GM18867 (cell line): ENCODE data around the gene USP47.

ENCODE experiments used
- ATAC-seq: cut with Tn5 transposase; IDR thresholded peaks from one replicate; pipeline ENCODE4 v1.9.1; 2021; ENCODE audit warnings: mild to moderate bottlenecking, moderate library complexity; ENCODE audit not compliant: unreplicated experiment

USP47 gene

GRCh38 chr11:11862999-11863398 lies 21.2 kb downstream of the USP47 start:
- no peak for ATAC-seq

GRCh38 chr11:11864332-11864731 lies 22.6 kb downstream of the USP47 start:
- no peak for ATAC-seq

GRCh38 chr11:11864803-11865202 lies 23.0 kb downstream of the USP47 start:
- ATAC-seq, result no peak

- ATAC-seq, result no peak
These were observed 23.7 kb downstream of the USP47 start for GRCh38 chr11:11865449-11865848.

DNA sequence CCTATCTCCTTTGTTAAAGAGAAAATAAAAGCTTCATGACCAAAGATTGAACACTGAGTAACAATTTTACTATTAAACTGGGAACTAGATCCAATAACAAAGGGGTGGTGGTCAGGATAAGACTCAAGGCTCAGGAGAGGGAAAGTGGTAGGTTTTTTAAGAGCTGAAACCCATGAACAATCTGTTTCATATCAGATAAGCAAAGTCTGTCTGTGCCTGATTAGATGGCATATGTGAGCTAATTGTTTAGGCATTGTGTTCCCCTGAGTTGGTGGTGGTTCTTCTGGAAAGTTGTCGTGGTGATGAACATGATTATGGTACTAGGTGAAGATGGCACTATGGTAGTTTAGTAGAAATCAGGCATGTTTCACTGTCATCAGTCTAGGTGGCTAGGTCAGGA lies 24.4 kb downstream of the USP47 start:
- ATAC-seq, result no peak

- no peak for ATAC-seq
These were observed 25.9 kb downstream of the USP47 start for GRCh38 chr11:11867720-11868119.

DNA sequence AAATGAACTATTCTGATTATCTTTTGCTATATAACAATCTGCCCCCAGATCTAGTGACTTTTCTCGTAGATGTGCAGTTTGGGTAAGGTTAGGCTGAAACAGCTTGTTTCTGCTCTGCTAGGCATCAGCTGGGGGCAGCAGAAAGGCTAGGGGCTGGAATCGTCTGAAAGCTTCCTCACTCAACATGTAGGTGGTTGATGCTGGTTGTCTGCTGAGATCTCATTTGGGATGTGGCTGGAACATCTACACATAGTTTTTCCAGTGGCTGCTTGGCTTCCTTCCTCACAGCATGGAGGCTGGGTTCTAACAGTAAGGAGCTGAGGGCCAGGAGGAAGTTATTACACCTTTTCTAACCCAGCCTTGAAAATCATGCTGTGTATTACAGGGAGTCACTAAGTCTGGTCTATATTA lies 30.2 kb downstream of the USP47 start:
- no peak for ATAC-seq

DNA sequence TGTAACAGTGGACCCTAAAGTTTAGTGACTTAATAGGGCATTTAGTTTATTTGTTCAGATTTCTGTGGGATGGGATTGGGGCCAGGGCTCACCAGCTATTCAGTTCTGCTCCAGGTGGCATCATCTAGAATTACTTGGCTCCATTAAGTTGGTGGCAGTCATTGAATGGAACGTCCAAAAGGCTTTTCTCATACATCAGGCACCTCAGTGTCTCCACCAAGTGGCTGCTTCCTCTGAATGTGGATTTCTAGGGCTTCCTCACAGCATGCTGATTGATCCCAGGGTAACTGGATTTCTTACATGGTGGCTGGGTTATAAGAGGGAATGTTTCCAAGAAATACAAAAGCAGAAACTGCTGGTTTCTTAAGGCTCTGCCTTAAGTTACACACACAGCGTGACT lies 34.7 kb downstream of the USP47 start:
- ATAC-seq, result no peak

GRCh38 chr11:11880179-11880578 lies 38.4 kb downstream of the USP47 start:
- ATAC-seq, result no peak

GRCh38 chr11:11882539-11882938 lies 40.8 kb downstream of the USP47 start:
- ATAC-seq, result no peak

DNA sequence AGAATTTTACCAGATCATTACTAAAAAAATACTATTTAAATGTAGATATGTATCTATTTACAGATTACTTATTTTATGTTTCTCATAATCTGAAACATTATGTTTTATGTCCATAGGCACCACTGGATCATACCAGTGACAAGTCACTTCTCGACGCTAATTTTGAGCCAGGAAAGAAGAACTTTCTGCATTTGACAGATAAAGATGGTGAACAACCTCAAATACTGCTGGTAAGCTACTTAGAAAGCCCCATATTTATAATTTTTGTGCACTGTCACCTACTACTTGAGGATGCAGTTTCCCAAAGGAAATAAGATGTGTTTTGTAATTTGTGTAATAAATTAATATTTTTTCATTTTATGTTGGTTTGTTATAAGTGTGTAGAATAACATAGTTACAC lies 42.6 kb downstream of the USP47 start:
- no peak for ATAC-seq

- peak; percentile 86 for ATAC-seq
These were observed 43.2 kb downstream of the USP47 start for GRCh38 chr11:11884774-11885481.

GRCh38 chr11:11894486-11894885 lies 52.7 kb downstream of the USP47 start:
- ATAC-seq, result no peak

- ATAC-seq, result no peak
These were observed 53.9 kb downstream of the USP47 start for GRCh38 chr11:11895672-11896071.

DNA sequence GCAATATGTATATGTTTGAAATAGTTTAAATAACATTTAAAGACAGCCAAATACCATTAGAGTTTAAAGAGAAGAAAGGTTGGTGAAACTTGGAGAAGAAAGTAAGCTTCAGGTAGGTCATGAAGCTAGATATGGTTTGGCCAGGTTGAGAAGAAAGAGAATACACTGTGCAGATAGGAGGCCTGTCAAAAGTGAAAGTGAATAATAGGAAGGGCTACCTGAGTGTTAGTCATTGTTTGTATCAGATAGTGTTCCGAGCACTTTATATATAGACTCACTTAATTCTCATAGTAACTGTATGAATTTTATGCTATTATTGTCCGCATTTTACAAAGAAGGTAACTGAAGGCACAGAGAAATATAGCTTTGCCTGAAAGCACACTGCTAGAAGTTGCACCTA lies 56.9 kb downstream of the USP47 start:
- no peak for ATAC-seq

DNA sequence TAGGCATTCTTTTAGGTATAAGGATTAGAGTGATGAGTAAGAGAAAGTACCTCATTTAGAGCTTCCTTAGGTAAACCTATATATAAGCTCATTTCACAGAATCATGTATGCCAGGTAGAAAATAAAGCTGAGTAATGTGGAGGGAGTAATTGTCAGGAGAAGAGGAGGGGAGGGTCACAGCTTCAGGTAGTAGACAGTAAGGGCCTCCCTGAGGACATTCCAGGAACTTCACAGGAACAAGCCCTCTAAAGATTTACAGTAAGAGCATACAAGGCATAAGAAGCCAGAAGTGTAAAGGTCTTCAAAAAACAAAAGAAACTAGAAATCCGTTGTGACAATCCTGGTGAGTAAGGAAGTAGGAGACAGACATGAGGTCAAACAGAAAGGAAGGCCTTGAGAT lies 57.6 kb downstream of the USP47 start:
- ATAC-seq, result no peak

GRCh38 chr11:11901929-11902328 lies 60.2 kb downstream of the USP47 start:
- no peak for ATAC-seq

- ATAC-seq, result no peak
These were observed 68.0 kb downstream of the USP47 start for GRCh38 chr11:11909727-11910126.

DNA sequence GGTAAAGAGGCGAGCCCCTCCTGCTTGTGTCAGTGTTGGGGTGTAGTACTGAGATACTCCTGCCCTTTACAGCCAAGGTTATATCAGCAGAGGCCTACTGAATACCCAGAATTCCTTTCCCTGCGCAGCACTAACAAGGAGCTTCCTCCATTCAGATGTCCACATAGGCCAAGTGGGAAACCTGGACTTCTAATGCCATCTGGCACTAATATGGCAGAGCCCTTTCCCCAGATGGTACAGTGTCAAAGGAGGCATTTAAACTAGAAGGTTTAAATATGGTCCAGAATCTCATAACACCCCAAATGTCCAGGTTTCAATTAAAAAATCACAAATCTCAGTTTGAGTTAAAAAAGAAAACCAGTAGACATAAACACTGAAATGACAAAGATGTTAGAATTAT lies 68.8 kb downstream of the USP47 start:
- no peak for ATAC-seq

GRCh38 chr11:11913395-11913794 lies 71.6 kb downstream of the USP47 start:
- ATAC-seq, result no peak

DNA sequence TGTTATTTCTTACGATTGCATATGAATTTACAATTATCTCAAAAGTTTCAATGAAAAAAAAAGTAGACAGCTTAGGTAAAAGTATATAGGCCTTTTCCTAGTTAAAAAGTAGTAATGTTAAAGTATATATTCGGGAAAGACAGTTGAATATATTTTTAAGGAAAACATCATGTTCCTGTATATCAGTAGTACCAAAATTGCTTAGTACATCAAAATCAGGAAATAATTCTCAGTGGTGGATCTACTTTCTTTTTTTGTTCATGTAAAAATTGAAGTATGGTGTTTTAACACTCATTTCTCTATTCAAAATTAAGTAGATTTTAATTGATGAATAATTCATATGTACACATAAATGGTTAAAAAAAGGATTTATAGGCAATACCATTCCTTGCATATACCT lies 73.9 kb downstream of the USP47 start:
- ATAC-seq, result no peak

- no peak for ATAC-seq
These were observed 75.2 kb downstream of the USP47 start for GRCh38 chr11:11916981-11917399.

- ATAC-seq, result no peak
These were observed 82.1 kb downstream of the USP47 start for GRCh38 chr11:11923828-11924227.
